HG03575 (cell line): ENCODE results near the gene CR1.
"Not testable (repeated sequence)": the region's sequence is repeated elsewhere in the genome, so short reads cannot be mapped to it uniquely, and the experiment has no call there.

ENCODE experiments used
- ATAC-seq: cut with Tn5 transposase; IDR thresholded peaks from one replicate; pipeline ENCODE4 v1.9.1; 2021; ENCODE audit not compliant: unreplicated experiment, insufficient number of reproducible peaks, low FRiP score; ENCODE audit errors: extremely low read depth

CR1 gene

GRCh38 chr1:207633226-207633625, 137.3 kb downstream of the CR1 start:
- no peak for ATAC-seq

DNA sequence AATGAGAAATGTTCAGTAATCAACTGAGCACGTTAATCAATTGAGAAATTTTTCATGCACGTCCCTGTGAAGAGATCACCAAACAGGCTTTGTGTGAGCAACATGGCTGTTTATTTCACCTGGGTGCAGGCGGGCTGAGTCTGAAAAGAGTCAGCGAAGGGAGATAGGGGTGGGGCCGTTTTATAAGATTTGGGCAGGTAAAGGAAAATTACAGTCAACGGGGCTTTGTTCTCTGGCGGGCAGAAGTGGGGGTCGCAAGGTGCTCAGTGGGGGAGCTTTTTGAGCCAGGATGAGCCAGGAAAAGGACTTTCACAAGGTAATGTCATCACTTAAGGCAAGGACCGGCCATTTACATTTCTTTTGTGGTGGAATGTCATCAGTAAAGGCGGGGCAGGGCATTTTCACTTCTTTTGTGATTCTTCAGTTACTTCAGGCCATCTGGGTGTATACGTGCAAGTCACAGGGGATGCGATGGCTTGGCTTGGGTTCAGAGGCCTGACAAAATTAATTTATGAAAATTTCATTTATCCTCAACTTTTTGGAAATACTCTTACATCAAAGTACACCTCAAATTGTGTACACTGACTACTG, 137.8 kb downstream of the CR1 start:
- ATAC-seq, result not testable (repeated sequence)

DNA sequence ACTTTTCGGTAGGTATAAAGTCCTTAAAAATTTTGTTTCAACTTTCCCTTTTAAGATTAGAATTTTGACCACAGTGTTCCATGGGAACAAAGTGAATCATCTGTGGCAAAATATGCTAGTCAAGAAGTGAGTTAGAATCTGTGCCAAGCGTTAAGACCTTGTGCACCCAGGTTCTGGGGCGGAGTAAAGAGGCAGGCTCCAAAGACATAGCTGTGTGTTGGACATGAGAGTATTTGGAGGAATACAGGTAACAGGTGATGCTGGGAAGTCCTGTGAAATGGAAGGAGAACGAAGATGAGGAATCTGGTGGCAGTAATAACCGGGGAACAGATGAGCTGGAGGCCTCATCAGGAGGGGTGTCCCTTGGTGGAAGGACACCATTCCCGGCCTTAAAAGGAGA, 138.3 kb downstream of the CR1 start:
- not testable (repeated sequence) for ATAC-seq

DNA sequence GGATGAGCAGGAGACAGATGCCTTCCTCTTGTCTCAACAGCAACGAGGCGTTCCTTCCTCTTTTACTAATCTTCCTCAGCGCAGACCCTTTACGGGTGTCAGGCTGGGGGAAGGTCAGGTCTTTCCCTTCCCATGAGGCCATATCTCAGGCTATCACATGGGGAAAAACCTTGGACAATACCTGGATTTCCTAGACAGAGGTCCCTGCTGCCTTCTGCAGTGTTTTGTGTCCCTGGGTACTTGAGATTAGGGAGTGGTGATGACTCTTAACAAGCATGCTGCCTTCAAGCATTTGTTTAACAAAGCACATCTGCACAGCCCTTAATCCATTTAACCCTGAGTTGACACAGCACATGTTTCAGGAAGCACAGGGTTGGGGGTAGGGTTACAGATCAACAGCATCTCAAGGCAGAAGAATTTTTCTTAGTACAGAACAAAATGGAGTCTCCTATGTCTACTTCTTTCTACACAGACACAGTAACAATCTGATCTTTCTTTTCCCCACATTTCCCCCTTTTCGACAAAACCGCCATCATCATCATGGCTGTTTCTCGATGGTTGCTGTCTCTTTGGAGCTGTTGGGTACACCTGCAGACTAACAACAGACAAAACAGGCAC, 139.7 kb downstream of the CR1 start:
- ATAC-seq, result not testable (repeated sequence)

DNA sequence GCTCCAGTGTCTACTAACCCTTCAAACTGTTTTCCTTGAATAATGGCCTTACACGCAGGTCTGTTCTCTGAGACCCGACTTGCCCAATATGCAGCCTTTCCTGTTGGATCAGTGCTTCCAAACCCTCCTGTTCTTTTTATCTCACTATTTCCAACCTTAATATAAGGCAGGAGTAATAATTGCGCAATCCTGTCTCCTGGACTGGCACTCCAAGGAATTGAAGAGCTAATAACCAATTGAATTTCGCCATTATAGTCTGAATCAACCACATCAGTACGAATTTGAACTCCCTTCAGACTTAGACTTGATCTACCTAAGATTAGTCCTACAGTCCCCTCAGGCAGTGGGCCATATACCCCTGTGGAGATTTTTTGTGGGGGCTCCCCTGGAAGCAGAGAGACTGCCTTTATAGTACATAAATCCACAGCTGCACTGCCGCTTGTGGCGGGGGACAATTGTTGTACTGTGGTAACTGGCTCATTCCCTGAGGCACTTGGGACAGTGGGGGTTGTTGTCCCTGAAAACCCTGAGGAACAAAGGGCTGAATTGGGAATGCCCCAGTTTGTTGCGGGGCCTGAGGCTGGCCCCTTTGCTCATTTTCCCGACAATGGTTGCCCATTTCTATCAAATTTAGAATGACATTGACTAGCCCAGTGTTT, 142.7 kb downstream of the CR1 start:
- ATAC-seq, result not testable (repeated sequence)

DNA sequence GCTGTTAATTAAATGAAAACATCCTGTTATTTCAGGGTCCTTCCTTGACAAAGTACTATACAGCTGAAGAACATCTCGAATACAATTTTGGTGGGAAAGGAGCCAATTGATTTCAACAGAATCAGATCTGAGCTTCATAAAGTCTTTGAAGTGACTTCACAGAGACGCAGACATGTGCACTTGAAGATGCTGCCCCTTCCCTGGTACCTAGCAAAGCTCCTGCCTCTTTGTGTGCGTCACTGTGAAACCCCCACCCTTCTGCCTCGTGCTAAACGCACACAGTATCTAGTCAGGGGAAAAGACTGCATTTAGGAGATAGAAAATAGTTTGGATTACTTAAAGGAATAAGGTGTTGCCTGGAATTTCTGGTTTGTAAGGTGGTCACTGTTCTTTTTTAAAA, 143.4 kb downstream of the CR1 start:
- not testable (repeated sequence) for ATAC-seq

DNA sequence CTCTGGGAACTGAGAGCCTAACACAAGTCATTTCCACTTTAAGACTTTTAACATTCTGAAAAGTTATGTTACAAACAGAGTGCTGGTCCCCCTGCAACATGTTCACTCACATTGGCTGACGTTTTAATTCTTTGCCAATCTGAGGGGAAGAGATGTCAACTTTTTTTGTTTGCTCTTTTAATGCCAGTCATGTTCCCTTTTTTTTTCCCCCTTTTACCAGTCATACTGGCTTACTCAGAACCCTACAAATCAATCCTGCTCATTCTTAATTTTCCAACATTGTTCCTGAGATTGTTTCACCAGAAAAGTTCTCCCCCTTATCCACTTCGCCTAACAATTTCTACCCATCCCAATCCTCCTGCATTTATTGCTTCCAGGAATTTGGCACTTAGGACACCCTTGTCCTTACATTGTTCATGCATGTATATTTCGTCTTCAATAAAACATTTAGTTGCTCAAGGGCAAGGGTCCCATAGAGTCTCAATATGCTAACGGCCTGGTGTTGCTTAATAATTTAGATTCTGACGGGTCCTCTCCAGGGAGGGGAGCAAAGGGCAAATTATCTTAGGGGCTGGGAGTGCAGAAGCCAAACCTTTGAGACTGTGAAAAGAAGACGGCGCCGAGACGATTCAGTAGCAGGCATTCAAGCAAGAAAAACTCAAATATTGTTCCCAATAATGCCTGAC, 148.4 kb downstream of the CR1 start:
- ATAC-seq, result no peak

GRCh38 chr1:207644852-207645634, 149.1 kb downstream of the CR1 start, which contains the start of gene CR1L:
TSS of gene CR1L (plus strand) at chr1:207645133. CDS start at chr1:207645234, 101 bp downstream.
- no peak for ATAC-seq

- ATAC-seq, result no peak
These were observed 149.7 kb downstream of the CR1 start for GRCh38 chr1:207645635-207646081.

- no peak for ATAC-seq
These were observed 150.2 kb downstream of the CR1 start for GRCh38 chr1:207646171-207646570.

- ATAC-seq, result no peak
These were observed 151.1 kb downstream of the CR1 start for GRCh38 chr1:207646944-207647579.

DNA sequence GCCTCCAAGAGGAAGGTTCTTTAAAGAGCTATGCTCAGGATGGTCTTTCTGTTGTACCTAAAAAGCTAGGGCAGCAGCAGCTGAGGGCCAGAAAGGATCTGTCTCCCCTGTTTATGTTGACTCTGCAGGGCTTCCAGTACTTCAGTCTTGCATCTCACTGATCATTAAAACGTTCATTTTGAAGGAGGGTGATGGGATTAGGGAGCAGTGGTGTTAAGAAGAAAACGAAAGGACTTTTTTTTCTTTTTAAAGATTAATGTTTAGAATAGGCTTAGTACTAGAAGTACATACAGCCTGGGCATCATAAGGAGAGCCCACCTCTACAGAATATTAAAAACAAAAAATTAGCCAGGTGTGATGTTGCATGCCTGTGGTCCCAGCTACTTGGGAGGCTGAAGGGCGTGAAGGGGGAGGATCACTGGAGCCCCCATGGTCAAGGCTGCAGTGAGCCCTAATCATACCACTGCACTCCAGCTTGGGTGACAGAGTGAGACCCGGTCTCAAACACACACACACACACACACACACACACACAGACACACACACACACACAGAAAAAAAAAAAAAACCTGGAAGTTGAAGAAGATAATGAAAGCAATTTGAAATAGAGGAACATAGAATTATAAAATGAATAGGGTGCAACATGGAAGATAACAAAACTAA, 151.8 kb downstream of the CR1 start:
- no peak for ATAC-seq

DNA sequence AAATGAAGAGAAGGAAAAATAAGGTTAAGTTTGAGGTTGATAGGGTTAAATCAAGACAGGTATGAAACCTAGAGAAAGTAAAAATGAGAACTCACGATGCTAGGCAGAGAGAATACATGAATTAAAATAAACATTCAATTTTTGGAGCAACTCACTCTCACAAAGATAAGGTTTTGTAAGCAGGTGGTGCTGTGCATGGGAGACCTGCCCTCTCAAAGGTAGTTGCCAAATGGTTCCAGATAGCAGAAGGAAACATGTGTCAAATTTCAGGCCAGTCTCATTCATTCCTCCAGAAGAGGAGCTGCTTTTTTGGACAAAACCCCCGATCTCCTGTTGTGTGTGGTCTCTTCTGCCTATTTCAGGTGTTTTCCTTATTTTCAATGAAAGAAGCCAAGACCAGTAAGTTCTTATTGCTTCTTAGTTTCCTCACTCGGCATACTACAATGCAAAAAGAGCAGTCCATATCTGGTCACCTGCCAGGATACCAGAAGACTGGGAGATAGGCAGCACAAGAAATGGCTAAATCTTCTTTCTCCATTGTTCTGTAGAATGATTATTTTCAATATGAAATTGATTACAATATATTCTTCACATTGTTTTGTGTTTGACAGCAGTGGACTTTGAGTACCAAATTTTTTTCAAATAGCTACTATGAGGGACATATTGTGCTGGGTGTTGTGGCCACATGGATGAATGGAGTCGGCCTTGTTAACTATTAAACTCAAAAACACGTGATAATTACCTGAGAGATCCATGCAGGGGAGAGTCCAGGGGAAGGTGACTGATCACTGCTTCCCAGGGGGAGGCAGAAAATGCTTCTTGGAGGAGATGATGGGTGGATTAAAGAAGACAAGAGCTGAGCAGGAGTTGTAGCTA, 152.6 kb downstream of the CR1 start:
- no peak for ATAC-seq

- ATAC-seq, result no peak
These were observed 153.3 kb downstream of the CR1 start for GRCh38 chr1:207649210-207649753.

GRCh38 chr1:207649865-207650580, 154.1 kb downstream of the CR1 start:
- ATAC-seq, result no peak

- ATAC-seq, result no peak
These were observed 155.6 kb downstream of the CR1 start for GRCh38 chr1:207651583-207651982.
